Neural progenitor cell (in vitro differentiated cells): ENCODE measurements around the gene SURF2.

ENCODE experiments used
- EZH2 ChIP-seq: fragments of 200-600 bp; sonication (generic); IDR thresholded peaks from 2 replicates; pipeline ENCODE4 v1.6.1; 2017; ENCODE audit warnings: antibody characterized with exemption, mild to moderate bottlenecking, moderate library complexity
- EZH2phosphoT487 ChIP-seq: fragments of 200-600 bp; sonication (generic); IDR thresholded peaks from 2 replicates; pipeline ENCODE4 v1.6.1; 2017; ENCODE audit warnings: antibody characterized with exemption
- TF ChIP-seq, protein P1 (sequence below): fragments of 200-600 bp; sonication (generic); IDR thresholded peaks from 2 replicates; pipeline ENCODE4 v1.5.1; 2017; ENCODE audit warnings: antibody characterized with exemption, mild to moderate bottlenecking

DNA sequence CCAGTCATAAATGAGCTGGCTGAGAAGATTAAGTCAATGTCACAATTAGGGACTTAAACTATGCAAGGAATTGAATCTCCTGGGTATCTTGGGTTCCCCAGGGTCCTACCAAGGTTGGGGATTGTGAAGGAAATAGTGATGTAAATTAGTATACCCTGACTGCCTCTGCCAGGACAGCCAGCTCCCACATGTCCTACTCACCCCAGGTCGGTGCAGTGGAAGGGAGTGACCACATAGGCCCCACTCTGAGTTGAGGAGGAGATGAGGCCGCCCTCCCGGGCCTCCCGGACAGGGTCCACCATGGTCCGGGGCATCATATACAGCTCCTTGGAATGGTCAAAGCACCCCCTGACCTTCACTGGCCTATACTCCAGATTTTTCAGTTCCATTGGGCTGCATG is 2.8 kb upstream of the SURF2 start:
- TF ChIP-seq, protein P1, sequence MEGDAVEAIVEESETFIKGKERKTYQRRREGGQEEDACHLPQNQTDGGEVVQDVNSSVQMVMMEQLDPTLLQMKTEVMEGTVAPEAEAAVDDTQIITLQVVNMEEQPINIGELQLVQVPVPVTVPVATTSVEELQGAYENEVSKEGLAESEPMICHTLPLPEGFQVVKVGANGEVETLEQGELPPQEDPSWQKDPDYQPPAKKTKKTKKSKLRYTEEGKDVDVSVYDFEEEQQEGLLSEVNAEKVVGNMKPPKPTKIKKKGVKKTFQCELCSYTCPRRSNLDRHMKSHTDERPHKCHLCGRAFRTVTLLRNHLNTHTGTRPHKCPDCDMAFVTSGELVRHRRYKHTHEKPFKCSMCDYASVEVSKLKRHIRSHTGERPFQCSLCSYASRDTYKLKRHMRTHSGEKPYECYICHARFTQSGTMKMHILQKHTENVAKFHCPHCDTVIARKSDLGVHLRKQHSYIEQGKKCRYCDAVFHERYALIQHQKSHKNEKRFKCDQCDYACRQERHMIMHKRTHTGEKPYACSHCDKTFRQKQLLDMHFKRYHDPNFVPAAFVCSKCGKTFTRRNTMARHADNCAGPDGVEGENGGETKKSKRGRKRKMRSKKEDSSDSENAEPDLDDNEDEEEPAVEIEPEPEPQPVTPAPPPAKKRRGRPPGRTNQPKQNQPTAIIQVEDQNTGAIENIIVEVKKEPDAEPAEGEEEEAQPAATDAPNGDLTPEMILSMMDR: no peak
- TF ChIP-seq EZH2 (no peak), EZH2phosphoT487 (no peak)
